Mesodermal cell (in vitro differentiated cells): ENCODE data around the gene DNAL1.

ENCODE experiments used
- H3K27ac ChIP-seq: 2 replicates; pipeline ENCODE4 v1.7.0; 2013; ENCODE audit warnings: mild to moderate bottlenecking, low read depth, low read length, moderate library complexity; ENCODE audit not compliant: severe bottlenecking
- H3K36me3 ChIP-seq: 2 replicates; pipeline ENCODE4 v1.7.1; 2013; ENCODE audit warnings: mild to moderate bottlenecking, low read length, moderate library complexity; ENCODE audit not compliant: control insufficient read depth, insufficient read depth
- H3K4me1 ChIP-seq: one replicate; pipeline ENCODE4 v1.7.1; 2013; ENCODE audit warnings: mild to moderate bottlenecking, low read length; ENCODE audit not compliant: insufficient read depth, control insufficient read depth, poor library complexity, severe bottlenecking
- H3K4me3 ChIP-seq: 2 replicates; pipeline ENCODE4 v1.7.0; 2013; ENCODE audit warnings: low read length, control low read depth, mild to moderate bottlenecking; ENCODE audit not compliant: insufficient read depth, poor library complexity, severe bottlenecking; ENCODE audit errors: extremely low read depth
- H3K9me3 ChIP-seq: 2 replicates; pipeline ENCODE4 v1.7.1; 2013; ENCODE audit warnings: mild to moderate bottlenecking, low read length, moderate library complexity; ENCODE audit not compliant: control insufficient read depth
- WGBS, 2 experiments: methylation state at CpG; one replicate each; pipeline ENCODE4 v1.1.5; 2013; ENCODE audit warnings: missing lambda C conversion rate in 2 of 2; ENCODE audit not compliant: insufficient coverage in 2 of 2; 5-methylcytosine and 5-hydroxymethylcytosine counted together

Gene DNAL1

GRCh38 chr14:73738518-73739173 lies 93.9 kb downstream of the DNAL1 start:
- H3K9me3 ChIP-seq: no peaks in the 10 kb centered on the region
- 97% methylated on average over 9 to 18 of the region's 22 CpGs for WGBS, 2 experiments
- peaks cover 44% of the 10 kb centered on the region for H3K36me3 ChIP-seq

GRCh38 chr14:73739174-73739898 lies 94.5 kb downstream of the DNAL1 start:
- H3K27ac ChIP-seq: no peak overlapping the region
- H3K4me1 ChIP-seq: peaks cover 42% of the 10 kb centered on the region
- no peaks in the 10 kb centered on the region for H3K9me3 ChIP-seq
- no peak overlapping the region for H3K4me3 ChIP-seq
- WGBS, 2 experiments: 93 to 98% methylated on average over 11 to 15 of the region's 21 CpGs
- H3K36me3 ChIP-seq: peaks cover 43% of the 10 kb centered on the region

More at GRCh38 chr14:73738518-73739173, 93.9 kb downstream of the DNAL1 start:
- Histone ChIP-seq H3K4me1 (peaks cover 35% of the 10 kb centered on the region), H3K4me3 (no peak overlapping the region), H3K27ac (no peak overlapping the region)

DNA sequence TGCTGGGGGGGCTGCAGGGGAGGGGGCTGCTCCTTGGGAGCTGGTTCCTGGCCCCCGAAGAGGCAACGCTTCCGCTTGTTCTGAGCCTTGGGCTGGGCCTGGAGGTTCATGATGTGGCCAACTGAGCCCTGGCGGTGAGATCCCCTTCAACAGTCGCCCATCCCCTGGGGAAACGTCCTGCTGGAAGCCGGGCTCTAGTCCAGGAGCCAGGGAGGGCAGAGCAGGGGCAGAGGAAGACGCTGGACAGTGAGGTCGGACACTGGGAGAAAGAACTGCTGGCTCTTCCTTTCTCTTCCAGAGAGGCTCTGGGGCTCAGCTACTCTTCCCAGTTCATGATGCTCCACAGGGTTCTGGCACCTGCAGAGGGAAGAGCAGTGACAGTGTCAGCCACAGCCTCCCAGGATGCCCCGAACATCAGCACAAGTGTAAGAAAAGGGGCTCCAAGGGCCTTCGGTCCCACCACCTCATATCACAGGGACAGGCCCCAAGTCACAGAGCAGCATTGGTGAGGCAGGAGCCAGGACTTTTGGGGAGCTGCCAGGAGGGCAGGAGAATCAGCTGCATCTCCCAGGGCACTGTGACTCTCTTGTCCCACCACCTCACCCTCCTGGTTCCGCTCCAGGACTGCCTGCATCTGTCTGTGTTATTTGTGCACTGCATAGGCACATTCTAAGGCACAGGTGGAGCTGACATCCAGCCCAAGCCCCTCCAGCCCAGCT lies 95.3 kb downstream of the DNAL1 start:
- peak overlapping the region; percentile 10 for H3K27ac ChIP-seq
- no peaks in the 10 kb centered on the region for H3K9me3 ChIP-seq
- 95 to 96% methylated on average over 8 to 9 of the region's 12 CpGs for WGBS, 2 experiments

DNA sequence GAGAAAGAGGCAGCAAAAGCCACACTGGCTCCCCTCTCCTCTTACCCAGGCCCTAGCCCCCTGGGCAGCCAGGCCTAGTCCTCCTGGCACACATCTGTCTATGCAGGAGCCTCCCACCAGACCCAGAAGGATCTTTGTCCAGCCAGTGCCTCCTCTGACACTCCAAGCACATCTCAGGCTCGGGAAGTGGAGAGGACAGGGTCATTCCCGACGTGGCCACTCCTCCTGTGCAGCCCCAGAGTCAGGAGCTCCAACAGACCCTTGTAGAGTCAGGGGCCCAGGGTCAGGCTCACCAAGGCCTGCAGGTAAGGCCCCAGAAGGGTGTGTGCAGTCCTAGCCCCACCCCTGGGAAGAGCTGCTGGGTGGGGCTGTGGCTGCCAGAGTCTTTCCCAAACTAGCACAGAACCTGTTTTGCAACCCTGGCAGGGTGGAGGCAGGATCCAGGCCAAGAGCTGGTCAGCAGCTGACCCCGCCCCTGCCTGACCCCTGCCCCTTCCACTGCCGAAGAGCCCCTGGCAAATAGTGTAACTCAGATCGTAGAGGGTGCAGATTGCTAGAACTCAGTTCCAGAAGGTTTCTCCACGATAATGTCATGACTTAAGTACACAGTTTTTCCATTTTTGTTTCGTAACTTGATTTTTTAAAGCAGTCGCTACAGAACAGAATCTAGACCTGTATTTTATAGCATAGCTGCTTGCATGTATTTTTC lies 96.0 kb downstream of the DNAL1 start:
- WGBS, 2 experiments: 69 to 74% methylated on average over 4 to 8 of the region's 9 CpGs
- peak overlapping the region; percentile 87 for H3K27ac ChIP-seq

More for the DNA sequence above, 95.3 kb downstream of the DNAL1 start:
- no peak overlapping the region for H3K4me3 ChIP-seq
- peaks cover 49% of the 10 kb centered on the region for H3K4me1 ChIP-seq
- H3K36me3 ChIP-seq: peaks cover 38% of the 10 kb centered on the region

GRCh38 chr14:73741386-73741875 lies 96.6 kb downstream of the DNAL1 start:
- Histone ChIP-seq H3K27ac (peak overlapping the region; percentile 87), H3K36me3 (peaks cover 31% of the 10 kb centered on the region), H3K4me1 (peaks cover 63% of the 10 kb centered on the region), H3K9me3 (no peaks in the 10 kb centered on the region), H3K4me3 (peak overlapping the region; percentile 14)
- WGBS, 2 experiments: 5 to 9% methylated on average over 9 of the region's 12 CpGs

More for the DNA sequence above, 96.0 kb downstream of the DNAL1 start:
- Histone ChIP-seq H3K4me3 (peak overlapping the region; percentile 14), H3K36me3 (peaks cover 33% of the 10 kb centered on the region), H3K9me3 (no peaks in the 10 kb centered on the region), H3K4me1 (peaks cover 56% of the 10 kb centered on the region)

- H3K36me3 ChIP-seq: peaks cover 25% of the 10 kb centered on the region
- H3K27ac ChIP-seq: peak overlapping the region; percentile 87
- peaks cover 68% of the 10 kb centered on the region for H3K4me1 ChIP-seq
- H3K9me3 ChIP-seq: no peaks in the 10 kb centered on the region
- 67 to 70% methylated on average over 8 to 14 of the region's 17 CpGs for WGBS, 2 experiments
- no peak overlapping the region for H3K4me3 ChIP-seq
Observed at GRCh38 chr14:73741876-73742519, 97.2 kb downstream of the DNAL1 start.

DNA sequence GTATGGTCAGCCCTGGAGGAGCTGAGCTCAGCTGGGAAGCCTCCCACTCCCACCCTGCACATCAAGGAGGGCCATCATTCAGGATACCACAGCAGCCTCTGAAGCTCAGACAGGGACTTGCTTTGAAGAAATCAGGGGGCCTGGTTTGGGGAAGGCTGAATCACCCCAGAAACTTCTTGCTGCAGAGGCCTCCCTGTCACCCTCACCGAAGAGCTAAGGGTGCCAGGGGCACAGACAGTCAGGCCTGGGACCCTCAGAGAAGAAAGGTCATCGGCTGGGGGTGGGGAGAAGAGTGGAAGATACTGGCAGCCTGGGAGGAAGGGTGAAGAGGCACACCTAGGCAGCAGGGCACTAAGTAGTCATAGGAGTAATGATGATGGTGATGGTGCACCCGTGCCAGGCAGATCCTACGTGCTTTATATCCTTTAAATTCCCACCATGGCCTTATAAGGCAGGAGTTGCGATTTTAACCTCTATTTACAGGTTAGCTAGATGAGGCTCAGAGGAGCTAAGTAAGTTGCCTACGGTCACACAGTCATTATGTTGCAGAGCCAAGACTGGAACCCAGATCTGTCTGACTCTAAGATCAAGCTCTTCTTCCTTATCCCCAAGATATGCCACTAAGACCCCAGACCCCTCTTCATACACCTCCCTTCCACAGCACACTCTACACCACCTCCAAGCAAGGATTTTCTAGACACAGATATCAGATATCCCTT lies 97.9 kb downstream of the DNAL1 start:
- Histone ChIP-seq H3K4me1 (peaks cover 73% of the 10 kb centered on the region), H3K27ac (peak overlapping the region; percentile 87), H3K4me3 (no peak overlapping the region), H3K9me3 (no peaks in the 10 kb centered on the region), H3K36me3 (peaks cover 21% of the 10 kb centered on the region)
- 96 to 98% methylated on average over 4 to 5 of the region's 6 CpGs for WGBS, 2 experiments

DNA sequence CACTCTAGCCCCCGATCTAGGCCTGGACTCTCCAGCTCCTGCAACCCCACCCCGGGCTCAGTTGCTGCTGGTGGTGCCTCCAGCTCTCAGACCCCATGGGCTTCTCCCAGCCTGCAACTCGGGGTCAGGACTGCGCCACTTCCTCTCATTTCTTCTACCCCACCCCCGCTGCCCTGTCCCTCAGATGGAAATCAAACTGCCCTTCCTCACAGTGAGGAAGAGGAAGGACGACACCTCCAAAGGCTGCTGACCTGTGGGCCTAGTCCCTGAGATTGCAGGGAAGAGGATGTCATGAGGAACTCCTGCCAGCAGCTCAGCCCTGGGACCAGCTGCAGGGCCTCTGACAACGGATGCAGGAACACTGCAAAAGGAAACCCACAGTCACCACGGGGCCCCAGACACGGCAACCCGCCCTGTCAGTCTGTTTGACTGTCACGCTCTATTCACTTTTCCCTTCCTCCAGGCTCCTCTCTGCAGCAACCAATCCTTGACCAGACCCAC lies 98.7 kb downstream of the DNAL1 start:
- peaks cover 14% of the 10 kb centered on the region for H3K36me3 ChIP-seq
- H3K4me1 ChIP-seq: peaks cover 73% of the 10 kb centered on the region
- H3K9me3 ChIP-seq: no peaks in the 10 kb centered on the region
- no peak overlapping the region for H3K27ac ChIP-seq
- H3K4me3 ChIP-seq: no peak overlapping the region
- 59 to 71% methylated on average over 6 to 8 of the region's 11 CpGs for WGBS, 2 experiments

GRCh38 chr14:73744175-73744867 lies 99.5 kb downstream of the DNAL1 start:
- no peaks in the 10 kb centered on the region for H3K9me3 ChIP-seq
- no peak overlapping the region for H3K27ac ChIP-seq
- WGBS, 2 experiments: 88 to 90% methylated on average over 6 to 7 of the region's 7 CpGs
- no peak overlapping the region for H3K4me3 ChIP-seq
- H3K36me3 ChIP-seq: peaks cover 6% of the 10 kb centered on the region
- peaks cover 73% of the 10 kb centered on the region for H3K4me1 ChIP-seq
